GM12878 (cell line): Measurements from ENCODE around the gene P2RX2.

Source experiments
- CEBPB ChIP-seq, 2 experiments: fragments of 150-350 bp in 1 of 2; IDR thresholded peaks; 2 replicates each; pipeline ENCODE4 v1.6.1; 2012 to 2014; ENCODE audit warnings: low read depth in 2 of 2, low read length in 2 of 2, borderline replicate concordance in 1 of 2, inconsistent platforms in 1 of 2
- CHD1 ChIP-seq: IDR thresholded peaks from 2 replicates; pipeline ENCODE4 v1.6.1; 2012; ENCODE audit warnings: low read depth, low read length, improper control_type of control experiment
- ESRRA ChIP-seq: IDR thresholded peaks from 2 replicates; pipeline ENCODE4 v1.6.1; 2012; ENCODE audit warnings: mild to moderate bottlenecking, low read length, improper control_type of control experiment
- NFIC ChIP-seq: IDR thresholded peaks from 2 replicates; pipeline ENCODE4 v1.6.1; 2012; ENCODE audit warnings: low read depth, mild to moderate bottlenecking, inconsistent platforms, low read length, moderate library complexity
- SRF ChIP-seq, 2 experiments: IDR thresholded peaks; 2 replicates each; pipeline ENCODE4 v1.6.1; 2011; ENCODE audit warnings: low read depth in 2 of 2, low read length in 2 of 2, mild to moderate bottlenecking in 1 of 2, moderate library complexity in 1 of 2
- TBL1XR1 ChIP-seq: IDR thresholded peaks from 2 replicates; pipeline ENCODE4 v1.6.1; 2012; ENCODE audit warnings: low read depth, low read length, improper control_type of control experiment
- TF ChIP-seq, protein P1 (sequence below), 3 experiments: IDR thresholded peaks in 2 of 3; conservative IDR thresholded peaks in 1 of 3; 2 replicates each; pipeline ENCODE4 v1.5.1; 2011; ENCODE audit warnings: low read depth in 3 of 3, low read length in 3 of 3, mild to moderate bottlenecking in 3 of 3, control low read depth in 2 of 3, moderate library complexity in 2 of 3, inconsistent platforms in 1 of 3, mixed read lengths in 1 of 3; ENCODE audit not compliant: control insufficient read depth in 2 of 3, insufficient read depth in 1 of 3; ENCODE audit errors: extremely low read depth in 1 of 3

DNA sequence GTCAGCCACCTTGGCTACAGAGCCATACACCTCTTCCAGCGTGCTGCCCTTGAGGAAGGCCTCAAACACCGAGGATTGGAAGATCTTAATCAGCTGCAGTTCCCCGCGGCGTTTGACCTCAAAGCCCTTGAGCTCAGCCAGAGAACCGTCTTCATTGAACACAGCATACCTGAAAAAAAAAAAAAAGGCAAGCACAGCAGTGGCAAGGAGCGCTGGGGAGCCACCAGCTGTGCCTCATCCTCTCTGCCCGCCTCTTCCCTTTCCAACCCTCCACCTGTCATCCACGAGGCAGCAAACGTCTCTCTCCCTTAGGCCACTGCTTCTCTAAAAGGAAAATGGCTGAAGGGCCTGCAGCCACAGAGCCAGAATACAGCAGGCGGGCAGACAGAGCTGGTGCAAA, 42.4 kb downstream of the P2RX2 start:
- TF ChIP-seq, protein P1, sequence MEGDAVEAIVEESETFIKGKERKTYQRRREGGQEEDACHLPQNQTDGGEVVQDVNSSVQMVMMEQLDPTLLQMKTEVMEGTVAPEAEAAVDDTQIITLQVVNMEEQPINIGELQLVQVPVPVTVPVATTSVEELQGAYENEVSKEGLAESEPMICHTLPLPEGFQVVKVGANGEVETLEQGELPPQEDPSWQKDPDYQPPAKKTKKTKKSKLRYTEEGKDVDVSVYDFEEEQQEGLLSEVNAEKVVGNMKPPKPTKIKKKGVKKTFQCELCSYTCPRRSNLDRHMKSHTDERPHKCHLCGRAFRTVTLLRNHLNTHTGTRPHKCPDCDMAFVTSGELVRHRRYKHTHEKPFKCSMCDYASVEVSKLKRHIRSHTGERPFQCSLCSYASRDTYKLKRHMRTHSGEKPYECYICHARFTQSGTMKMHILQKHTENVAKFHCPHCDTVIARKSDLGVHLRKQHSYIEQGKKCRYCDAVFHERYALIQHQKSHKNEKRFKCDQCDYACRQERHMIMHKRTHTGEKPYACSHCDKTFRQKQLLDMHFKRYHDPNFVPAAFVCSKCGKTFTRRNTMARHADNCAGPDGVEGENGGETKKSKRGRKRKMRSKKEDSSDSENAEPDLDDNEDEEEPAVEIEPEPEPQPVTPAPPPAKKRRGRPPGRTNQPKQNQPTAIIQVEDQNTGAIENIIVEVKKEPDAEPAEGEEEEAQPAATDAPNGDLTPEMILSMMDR (IDR thresholded peaks at IDR 0.05 in 2 of 3, conservative IDR thresholded peaks at IDR 0.05 in 1 of 3; ENCODE audit: control insufficient read depth in 2 of 3, extremely low read depth in 1 of 3, insufficient read depth in 1 of 3, low read depth in 3 of 3, low read length in 3 of 3) = no peak
- TF ChIP-seq SRF (IDR thresholded peaks at IDR 0.05; ENCODE audit: low read depth in 2 of 2, low read length in 2 of 2) (no peak), NFIC (no peak), CEBPB (IDR thresholded peaks at IDR 0.05; ENCODE audit: borderline replicate concordance in 1 of 2, low read depth in 2 of 2, low read length in 2 of 2) (no peak), CHD1 (no peak), TBL1XR1 (no peak), ESRRA (no peak)
